ENCODE measurements around the gene SIX3. TPM values are rescaled to one million over a fixed set of nuclear protein-coding genes. Genes with fewer than 3 reads are reported as not detected.

Gene SIX3
- total RNA-seq, 1 experiment from 2014 or later: 0.56 TPM

- no peak for DNase-seq (ENCODE audit: low spot score)
- no peaks in the 10 kb centered on the region for H3K9me3 ChIP-seq (ENCODE audit: low read depth, low read length, poor library complexity, severe bottlenecking)
- ChIA-PET CTCF (no interaction called here), POLR2A (ENCODE audit: low non-redundant PET) (no interaction called here)
- BruUV-seq (replicated peaks): no TSS peak
- no peak overlapping the region for H3K4me3 ChIP-seq (ENCODE audit: low read depth, low read length, poor library complexity, severe bottlenecking)
- no peaks in the 10 kb centered on the region for H3K27me3 ChIP-seq (replicated peaks; ENCODE audit: insufficient read depth, low read depth, low read length, poor library complexity)
- intact Hi-C loops (cut with micrococcal nuclease; ENCODE audit: unreplicated experiment): no loop called here
- no peak overlapping the region for H3K27ac ChIP-seq (ENCODE audit: low read depth, low read length, poor library complexity, severe bottlenecking)
- peaks cover 21% of the 10 kb centered on the region for H3K4me1 ChIP-seq (ENCODE audit: insufficient read depth, low read length, poor library complexity, severe bottlenecking)
- H3K36me3 ChIP-seq (ENCODE audit: insufficient read depth, low read length, poor library complexity, severe bottlenecking): no peaks in the 10 kb centered on the region
- TF ChIP-seq EZH2 (IDR thresholded peaks at IDR 0.05; ENCODE audit: borderline replicate concordance, low read depth, low read length, poor library complexity, severe bottlenecking) (no peak), CTCF (conservative IDR thresholded peaks at IDR 0.05; ENCODE audit: low read depth, low read length) (no peak)
Measured at GRCh38 chr2:44967727-44968432, 26.4 kb downstream of the SIX3 start.

GRCh38 chr2:44969936-44970335 is 28.4 kb downstream of the SIX3 start:
- ChIA-PET CTCF (interaction anchor here (0.8 kb wide), 1 partner anchor 490 kb away, joined by 4 read pairs; no protein-coding TSS in a partner anchor), POLR2A (ENCODE audit: low non-redundant PET) (no interaction called here)
- H3K4me3 ChIP-seq (ENCODE audit: low read depth, low read length, poor library complexity, severe bottlenecking): no peak overlapping the region
- intact Hi-C loops (cut with micrococcal nuclease; ENCODE audit: unreplicated experiment): loop anchor here (10.0 kb wide), 1 partner anchor 885 kb away; no protein-coding TSS in a partner anchor
- H3K27ac ChIP-seq (ENCODE audit: low read depth, low read length, poor library complexity, severe bottlenecking): no peak overlapping the region
- H3K9me3 ChIP-seq (ENCODE audit: low read depth, low read length, poor library complexity, severe bottlenecking): no peaks in the 10 kb centered on the region
- H3K27me3 ChIP-seq (replicated peaks; ENCODE audit: insufficient read depth, low read depth, low read length, poor library complexity): no peaks in the 10 kb centered on the region
- peaks cover 11% of the 10 kb centered on the region for H3K4me1 ChIP-seq (ENCODE audit: insufficient read depth, low read length, poor library complexity, severe bottlenecking)
- DNase-seq (ENCODE audit: low spot score): no peak
- TF ChIP-seq EZH2 (IDR thresholded peaks at IDR 0.05; ENCODE audit: borderline replicate concordance, low read depth, low read length, poor library complexity, severe bottlenecking): no peak
- TF ChIP-seq CTCF (conservative IDR thresholded peaks at IDR 0.05; ENCODE audit: low read depth, low read length): no peak
- no peaks in the 10 kb centered on the region for H3K36me3 ChIP-seq (ENCODE audit: insufficient read depth, low read length, poor library complexity, severe bottlenecking)
- BruUV-seq (replicated peaks): no TSS peak

GRCh38 chr2:44970846-44971450 is 29.4 kb downstream of the SIX3 start:
- Histone ChIP-seq H3K27ac (ENCODE audit: low read depth, low read length, poor library complexity, severe bottlenecking) (no peak overlapping the region), H3K4me1 (ENCODE audit: insufficient read depth, low read length, poor library complexity, severe bottlenecking) (peaks cover under 1% of the 10 kb centered on the region), H3K9me3 (ENCODE audit: low read depth, low read length, poor library complexity, severe bottlenecking) (no peaks in the 10 kb centered on the region), H3K27me3 (replicated peaks; ENCODE audit: insufficient read depth, low read depth, low read length, poor library complexity) (no peaks in the 10 kb centered on the region), H3K36me3 (ENCODE audit: insufficient read depth, low read length, poor library complexity, severe bottlenecking) (no peaks in the 10 kb centered on the region), H3K4me3 (ENCODE audit: low read depth, low read length, poor library complexity, severe bottlenecking) (no peak overlapping the region)
- ChIA-PET POLR2A (ENCODE audit: low non-redundant PET) (no interaction called here), CTCF (no interaction called here)
- TF ChIP-seq CTCF (conservative IDR thresholded peaks at IDR 0.05; ENCODE audit: low read depth, low read length): no peak
- TF ChIP-seq EZH2 (IDR thresholded peaks at IDR 0.05; ENCODE audit: borderline replicate concordance, low read depth, low read length, poor library complexity, severe bottlenecking): no peak
- BruUV-seq (replicated peaks): no TSS peak
- intact Hi-C loops (cut with micrococcal nuclease; ENCODE audit: unreplicated experiment): loop anchor here (10.0 kb wide), 1 partner anchor 886 kb away; no protein-coding TSS in a partner anchor
- no peak for DNase-seq (ENCODE audit: low spot score)

Data from A673 (cell line).